COLO829 (cell line): ENCODE data around the gene ICAM3.
"Not testable (repeated sequence)": the region's sequence is repeated elsewhere in the genome, so short reads cannot be mapped to it uniquely, and the experiment has no call there.

Source experiments
- DNase-seq: peaks from one replicate; pipeline ENCODE4 v3.0.0; 2012; ENCODE audit warnings: low spot score

The ICAM3 gene

GRCh38 chr19:10344780-10345179 lies 5.4 kb upstream of the ICAM3 start:
- no peak for DNase-seq

- DNase-seq, result no peak
Observed at GRCh38 chr19:10343495-10343894, 4.1 kb upstream of the ICAM3 start.

- DNase-seq, result no peak
Observed at GRCh38 chr19:10339977-10340376, 553 bp upstream of the ICAM3 start.

GRCh38 chr19:10338940-10339339 lies 484 bp downstream of the ICAM3 start:
- DNase-seq, result no peak

- not testable (repeated sequence) for DNase-seq
Observed at GRCh38 chr19:10336725-10337124, 2.7 kb downstream of the ICAM3 start.

GRCh38 chr19:10335352-10335985 lies 4.0 kb downstream of the ICAM3 start:
- no peak for DNase-seq

GRCh38 chr19:10334588-10335351 lies 4.7 kb downstream of the ICAM3 start:
- DNase-seq, result peak; percentile 94

- peak; percentile 11 for DNase-seq
Observed at GRCh38 chr19:10333758-10334587, 5.5 kb downstream of the ICAM3 start.

- peak; percentile 95 for DNase-seq
Observed at GRCh38 chr19:10332965-10333757, 6.3 kb downstream of the ICAM3 start, which contains the start of gene RAVER1. TSS of gene RAVER1 (minus strand) at chr19:10333529. CDS start at chr19:10333507, 22 bp downstream.

- no peak for DNase-seq
Observed at GRCh38 chr19:10332158-10332964, 7.1 kb downstream of the ICAM3 start.

- no peak for DNase-seq
Observed at GRCh38 chr19:10329555-10329954, 9.9 kb downstream of the ICAM3 start.

GRCh38 chr19:10328558-10329429 lies 10.6 kb downstream of the ICAM3 start:
- DNase-seq, result no peak

- no peak for DNase-seq
Observed at GRCh38 chr19:10327793-10328192, 11.6 kb downstream of the ICAM3 start.

- DNase-seq, result no peak
Observed at GRCh38 chr19:10325732-10326131, 13.7 kb downstream of the ICAM3 start.

GRCh38 chr19:10321874-10322835 lies 17.3 kb downstream of the ICAM3 start:
- no peak for DNase-seq

GRCh38 chr19:10321417-10321797 lies 18.0 kb downstream of the ICAM3 start:
- DNase-seq, result no peak

GRCh38 chr19:10320602-10321416 lies 18.6 kb downstream of the ICAM3 start:
- no peak for DNase-seq
